HL-60 (cell line): Measurements from ENCODE around the gene C5orf46.

Experiments
- DNase-seq, 2 experiments: peaks; one replicate each; pipeline ENCODE4 v3.0.0-alpha.2; 2010 to 2020; ENCODE audit warnings: low read depth in 1 of 2, low spot score in 1 of 2
- H3K27ac ChIP-seq: fragments of 250-450 bp; sonication (Bioruptor Pico); replicated peaks from 2 replicates; pipeline ENCODE4 v1.5.1; 2020; ENCODE audit warnings: mild to moderate bottlenecking, moderate library complexity
- H3K27me3 ChIP-seq: fragments of 250-450 bp; sonication (Bioruptor Pico); 2 replicates; pipeline ENCODE4 v1.5.1; 2021; ENCODE audit warnings: mild to moderate bottlenecking, moderate library complexity; ENCODE audit not compliant: insufficient read depth, poor library complexity, severe bottlenecking
- H3K4me3 ChIP-seq: replicated peaks from 2 replicates; pipeline ENCODE4 v1.5.1; 2011; ENCODE audit warnings: mild to moderate bottlenecking, control low read depth, low read length; ENCODE audit not compliant: insufficient read depth
- CTCF ChIP-seq: IDR thresholded peaks from one replicate; pipeline ENCODE4 v1.5.1; 2011; ENCODE audit warnings: low read length, control low read depth, inconsistent platforms; ENCODE audit not compliant: insufficient read depth
- GABPA ChIP-seq: IDR thresholded peaks from 2 replicates; pipeline ENCODE4 v1.6.1; 2012; ENCODE audit warnings: low read depth
- POLR2AphosphoS5 ChIP-seq: IDR thresholded peaks from 2 replicates; pipeline ENCODE4 v1.6.1; 2012; ENCODE audit warnings: low read depth
- REST ChIP-seq: IDR thresholded peaks from 2 replicates; pipeline ENCODE4 v1.6.1; 2012; ENCODE audit warnings: low read depth; ENCODE audit not compliant: insufficient replicate concordance
- SPI1 ChIP-seq: IDR thresholded peaks from 2 replicates; pipeline ENCODE4 v1.6.1; 2012; ENCODE audit warnings: low read depth, mild to moderate bottlenecking, borderline replicate concordance

Gene C5orf46

GRCh38 chr5:147856801-147857200 is 49.5 kb downstream of the C5orf46 start:
- Histone ChIP-seq H3K27me3 (no peaks in the 10 kb centered on the region), H3K4me3 (no peak overlapping the region), H3K27ac (no peak overlapping the region)
- no peak for TF ChIP-seq REST
- TF ChIP-seq POLR2AphosphoS5: no peak
- TF ChIP-seq CTCF: no peak
- no peak for TF ChIP-seq GABPA
- DNase-seq: no peak

GRCh38 chr5:147855774-147856069 is 50.6 kb downstream of the C5orf46 start:
- TF ChIP-seq SPI1 (no peak), REST (no peak), CTCF (no peak), POLR2AphosphoS5 (no peak), GABPA (no peak)
- no peak for DNase-seq

GRCh38 chr5:147854894-147855773 is 51.2 kb downstream of the C5orf46 start:
- no peaks in the 10 kb centered on the region for H3K27me3 ChIP-seq
- H3K27ac ChIP-seq: no peak overlapping the region
- no peak overlapping the region for H3K4me3 ChIP-seq
- DNase-seq: no peak
- TF ChIP-seq POLR2AphosphoS5 (no peak), REST (no peak), SPI1 (no peak), CTCF (no peak), GABPA (no peak)

More at GRCh38 chr5:147855774-147856069, 50.6 kb downstream of the C5orf46 start:
- Histone ChIP-seq H3K27me3 (no peaks in the 10 kb centered on the region), H3K4me3 (no peak overlapping the region), H3K27ac (no peak overlapping the region)
